Brain microvascular endothelial cell (primary cell): ENCODE results near the gene GATA2.

Source experiments
- DNase-seq: peaks from one replicate; pipeline ENCODE4 v3.0.0-alpha.2; 2020
- H3K27ac ChIP-seq: fragments of 250-450 bp; sonication (Bioruptor Pico); 2 replicates; pipeline ENCODE4 v1.5.1; 2020; ENCODE audit warnings: mild to moderate bottlenecking, moderate library complexity
- H3K27me3 ChIP-seq: fragments of 250-450 bp; sonication (Bioruptor Pico); replicated peaks from 2 replicates; pipeline ENCODE4 v1.5.1; 2020; ENCODE audit warnings: mild to moderate bottlenecking
- H3K36me3 ChIP-seq: fragments of 250-450 bp; sonication (Bioruptor Pico); replicated peaks from 2 replicates; pipeline ENCODE4 v1.5.1; 2020; ENCODE audit warnings: mild to moderate bottlenecking
- H3K4me3 ChIP-seq: 2 replicates; pipeline ENCODE4 v1.5.1; 2011; ENCODE audit warnings: low read depth, mild to moderate bottlenecking, control low read depth, low read length, moderate library complexity
- CTCF ChIP-seq: IDR thresholded peaks from 2 replicates; pipeline ENCODE4 v1.5.1; 2011; ENCODE audit warnings: low read depth, mild to moderate bottlenecking, moderate library complexity, low read length, control low read depth, inconsistent platforms; ENCODE audit errors: missing control alignments
- in situ Hi-C: cut with HindIII; loops from 2 replicates; pipeline ENCODE4 v1.10.0; 2017; ENCODE audit warnings: low sequenced_read_pairs, low pct_ligation_motif_present

Gene GATA2

GRCh38 chr3:128496019-128496601 lies 3.1 kb upstream of the GATA2 start:
- H3K27ac ChIP-seq, result no peak overlapping the region
- H3K4me3 ChIP-seq, result no peak overlapping the region
- in situ Hi-C loops, result no loop called here
- no peak for DNase-seq
- no peaks in the 10 kb centered on the region for H3K36me3 ChIP-seq
- H3K27me3 ChIP-seq, result peaks cover 71% of the 10 kb centered on the region
- TF ChIP-seq CTCF, result no peak

GRCh38 chr3:128495435-128495970 lies 2.5 kb upstream of the GATA2 start:
- no peak for DNase-seq
- no peak for TF ChIP-seq CTCF
- no peak overlapping the region for H3K4me3 ChIP-seq
- no peak overlapping the region for H3K27ac ChIP-seq
- H3K27me3 ChIP-seq, result peaks cover 77% of the 10 kb centered on the region
- in situ Hi-C loops, result no loop called here
- no peaks in the 10 kb centered on the region for H3K36me3 ChIP-seq

GRCh38 chr3:128494367-128494650 lies 1.3 kb upstream of the GATA2 start:
- in situ Hi-C loops, result no loop called here
- Histone ChIP-seq H3K27me3 (peaks cover 89% of the 10 kb centered on the region), H3K27ac (no peak overlapping the region), H3K4me3 (no peak overlapping the region), H3K36me3 (no peaks in the 10 kb centered on the region)
- no peak for TF ChIP-seq CTCF
- no peak for DNase-seq

DNA sequence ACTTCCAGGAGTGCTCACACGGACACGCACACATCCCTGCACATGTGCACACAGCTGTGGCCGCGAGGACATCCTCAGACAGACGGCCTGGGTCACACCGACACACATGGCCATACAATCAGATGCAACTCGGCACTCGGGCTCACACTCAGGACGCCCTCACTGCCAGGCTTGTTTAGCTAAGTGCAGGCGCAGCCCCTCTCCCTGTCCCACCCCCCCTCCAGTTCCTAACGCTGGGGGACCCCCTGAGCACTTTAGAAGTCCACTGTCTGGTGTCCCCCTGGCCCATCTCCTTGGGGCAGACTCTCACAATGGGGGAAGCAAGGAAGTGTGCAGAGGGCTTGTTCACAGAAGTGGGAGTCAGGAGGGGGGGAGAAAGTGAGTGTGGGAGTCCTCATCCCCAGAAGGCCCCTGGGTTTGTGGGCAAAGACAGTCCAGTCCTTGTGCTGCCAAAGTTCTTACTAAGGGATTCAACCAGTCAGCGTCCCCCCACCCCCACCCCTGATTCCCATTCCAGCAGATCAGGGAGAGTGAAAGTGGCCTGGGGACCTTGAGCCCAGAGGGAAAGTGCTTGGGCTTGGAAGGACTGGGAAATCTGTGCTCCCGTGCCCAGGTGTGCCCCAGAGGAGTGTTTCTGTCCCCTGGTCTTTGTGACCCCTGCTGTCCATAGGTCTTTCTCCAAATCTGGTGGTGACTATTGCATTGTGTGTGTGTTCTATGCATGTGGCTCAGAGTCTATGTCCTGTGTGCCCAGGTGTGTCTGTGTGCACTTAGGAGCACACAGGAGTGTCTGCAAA lies 767 bp upstream of the GATA2 start:
- Histone ChIP-seq H3K27ac (no peak overlapping the region), H3K27me3 (peaks cover 92% of the 10 kb centered on the region), H3K4me3 (no peak overlapping the region), H3K36me3 (no peaks in the 10 kb centered on the region)
- TF ChIP-seq CTCF, result no peak
- DNase-seq, result no peak
- in situ Hi-C loops, result no loop called here

DNA sequence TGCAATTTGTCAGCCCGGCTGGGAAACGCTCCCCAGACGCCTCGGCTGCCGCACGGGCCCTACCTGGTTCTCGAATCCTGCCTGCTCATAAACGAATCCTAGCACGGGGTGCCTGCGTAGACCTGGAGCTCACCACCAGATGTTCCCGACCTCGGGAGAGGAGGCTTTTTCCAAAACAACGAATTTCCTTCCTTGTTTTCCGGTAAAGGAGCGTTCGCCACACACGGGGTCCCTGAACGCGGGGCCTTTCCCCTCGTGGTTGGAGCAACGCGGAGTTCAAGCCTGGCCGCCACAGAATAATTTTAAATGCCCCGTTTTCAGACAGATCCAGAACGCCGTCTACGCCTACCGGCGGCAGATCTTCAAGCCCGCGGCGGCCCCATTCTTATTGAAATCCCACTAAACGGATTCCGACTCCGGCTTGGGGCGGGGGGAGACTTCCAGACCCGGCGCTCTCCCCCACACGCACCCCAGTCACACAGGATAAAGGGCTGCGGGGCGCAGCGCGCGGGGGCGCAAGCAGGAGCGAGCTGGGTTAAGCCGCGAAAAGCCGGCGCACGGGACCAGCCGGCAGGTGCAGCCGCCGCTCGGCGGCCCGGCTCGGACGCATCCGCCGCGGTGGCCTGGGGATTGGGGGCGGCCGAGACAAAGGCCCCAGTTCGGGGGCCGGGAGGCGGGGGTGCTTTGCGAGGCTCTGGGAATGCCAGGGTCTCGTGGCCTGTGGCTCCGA lies 895 bp downstream of the GATA2 start:
- no peaks in the 10 kb centered on the region for H3K36me3 ChIP-seq
- no peak overlapping the region for H3K27ac ChIP-seq
- DNase-seq, result no peak
- no peak overlapping the region for H3K4me3 ChIP-seq
- in situ Hi-C loops, result no loop called here
- H3K27me3 ChIP-seq, result peaks cover 97% of the 10 kb centered on the region
- TF ChIP-seq CTCF, result no peak
